ENCODE measurements around the gene CWC15. TPM values are rescaled to one million over a fixed set of nuclear protein-coding genes. Genes with fewer than 3 reads are reported as not detected.

CWC15 gene
- total and polyA plus RNA-seq, 10 of the 15 experiments (the other 5 are each of a cell fraction or from before 2014, with no cell fraction given) = 43.3 to 142 (median 75.1) TPM

DNA sequence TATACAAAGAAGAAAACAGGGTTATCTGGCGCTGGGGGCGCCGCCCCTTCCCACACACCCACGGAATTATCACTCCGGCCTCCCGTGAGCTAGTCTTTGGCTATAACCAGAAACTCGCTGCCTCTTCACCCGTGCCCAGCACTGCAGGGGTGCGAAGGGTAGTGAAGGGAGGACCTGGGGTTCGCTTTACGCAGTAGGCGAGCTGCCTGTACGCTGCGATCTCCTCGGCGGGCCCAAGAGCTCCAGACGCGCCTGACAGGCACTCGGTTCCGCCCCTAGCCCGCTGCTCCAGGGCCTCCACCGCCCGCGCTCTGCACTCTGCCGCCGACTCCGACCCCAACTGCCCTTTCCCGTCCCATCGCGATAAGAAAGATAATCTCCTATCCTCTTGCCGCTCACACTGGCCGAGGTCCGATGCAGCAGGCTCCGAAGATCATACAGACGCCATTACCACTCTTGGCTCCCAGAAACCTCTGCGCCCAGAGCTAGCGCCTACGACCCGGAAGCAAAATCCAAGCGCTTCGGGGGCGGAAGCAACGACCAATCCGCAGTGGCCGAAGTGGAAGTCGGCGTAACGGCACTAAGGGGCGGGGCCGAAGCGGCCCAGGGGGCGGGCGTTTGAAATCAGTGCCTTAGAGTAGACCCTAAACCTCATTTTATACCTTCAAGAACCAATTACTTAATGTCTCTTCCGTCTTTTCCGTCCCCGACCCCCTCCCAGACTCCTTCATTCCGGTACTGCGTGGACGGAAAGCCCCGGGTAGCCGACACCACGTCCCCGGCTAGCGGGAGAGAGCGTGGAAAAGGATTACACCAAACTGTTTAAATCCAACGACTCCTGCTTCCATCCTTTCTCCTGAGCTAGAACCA, at the start of gene CWC15, which contains the start of gene KDM4D (continued):
- TF ChIP-seq MEF2B (IDR thresholded peaks at IDR 0.05; ENCODE audit: partially characterized antibody, poor library complexity, severe bottlenecking) = no peak
- TF ChIP-seq, protein P1, sequence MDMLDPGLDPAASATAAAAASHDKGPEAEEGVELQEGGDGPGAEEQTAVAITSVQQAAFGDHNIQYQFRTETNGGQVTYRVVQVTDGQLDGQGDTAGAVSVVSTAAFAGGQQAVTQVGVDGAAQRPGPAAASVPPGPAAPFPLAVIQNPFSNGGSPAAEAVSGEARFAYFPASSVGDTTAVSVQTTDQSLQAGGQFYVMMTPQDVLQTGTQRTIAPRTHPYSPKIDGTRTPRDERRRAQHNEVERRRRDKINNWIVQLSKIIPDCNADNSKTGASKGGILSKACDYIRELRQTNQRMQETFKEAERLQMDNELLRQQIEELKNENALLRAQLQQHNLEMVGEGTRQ (IDR thresholded peaks at IDR 0.05; ENCODE audit: borderline replicate concordance, low read depth, low read length) = no peak
- TF ChIP-seq MEF2A (IDR thresholded peaks at IDR 0.05; ENCODE audit: insufficient read depth, low read depth, low read length) = 0 out of 2 replicates have a peak, but pooled peaks have one; percentile 28
- no peak for TF ChIP-seq IKZF2 (IDR thresholded peaks at IDR 0.05)
- TF ChIP-seq ZNF622 (IDR thresholded peaks at IDR 0.05) = no peak
- TF ChIP-seq, protein P2, sequence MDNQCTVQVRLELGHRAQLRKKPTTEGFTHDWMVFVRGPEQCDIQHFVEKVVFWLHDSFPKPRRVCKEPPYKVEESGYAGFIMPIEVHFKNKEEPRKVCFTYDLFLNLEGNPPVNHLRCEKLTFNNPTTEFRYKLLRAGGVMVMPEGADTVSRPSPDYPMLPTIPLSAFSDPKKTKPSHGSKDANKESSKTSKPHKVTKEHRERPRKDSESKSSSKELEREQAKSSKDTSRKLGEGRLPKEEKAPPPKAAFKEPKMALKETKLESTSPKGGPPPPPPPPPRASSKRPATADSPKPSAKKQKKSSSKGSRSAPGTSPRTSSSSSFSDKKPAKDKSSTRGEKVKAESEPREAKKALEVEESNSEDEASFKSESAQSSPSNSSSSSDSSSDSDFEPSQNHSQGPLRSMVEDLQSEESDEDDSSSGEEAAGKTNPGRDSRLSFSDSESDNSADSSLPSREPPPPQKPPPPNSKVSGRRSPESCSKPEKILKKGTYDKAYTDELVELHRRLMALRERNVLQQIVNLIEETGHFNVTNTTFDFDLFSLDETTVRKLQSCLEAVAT (IDR thresholded peaks at IDR 0.05) = peak; percentile 35; the same call in 1 of the 2 replicates
- TF ChIP-seq YY1 (IDR thresholded peaks at IDR 0.05; ENCODE audit: low read depth, low read length) = peak; percentile 98
- TF ChIP-seq MYB (IDR thresholded peaks at IDR 0.05; ENCODE audit: borderline replicate concordance, low read depth, low read length) = peak; percentile 52; the same call in 1 of the 2 replicates
- TF ChIP-seq DPF2 (IDR thresholded peaks at IDR 0.05) = no peak
- peak; percentile 33; the same call in 1 of the 2 replicates for TF ChIP-seq RFX5 (IDR thresholded peaks at IDR 0.05; ENCODE audit: low read depth, low read length)
- TF ChIP-seq POLR2AphosphoS5 (IDR thresholded peaks at IDR 0.05; ENCODE audit: low read length) = peak; percentile 97
- TF ChIP-seq, protein P3, sequence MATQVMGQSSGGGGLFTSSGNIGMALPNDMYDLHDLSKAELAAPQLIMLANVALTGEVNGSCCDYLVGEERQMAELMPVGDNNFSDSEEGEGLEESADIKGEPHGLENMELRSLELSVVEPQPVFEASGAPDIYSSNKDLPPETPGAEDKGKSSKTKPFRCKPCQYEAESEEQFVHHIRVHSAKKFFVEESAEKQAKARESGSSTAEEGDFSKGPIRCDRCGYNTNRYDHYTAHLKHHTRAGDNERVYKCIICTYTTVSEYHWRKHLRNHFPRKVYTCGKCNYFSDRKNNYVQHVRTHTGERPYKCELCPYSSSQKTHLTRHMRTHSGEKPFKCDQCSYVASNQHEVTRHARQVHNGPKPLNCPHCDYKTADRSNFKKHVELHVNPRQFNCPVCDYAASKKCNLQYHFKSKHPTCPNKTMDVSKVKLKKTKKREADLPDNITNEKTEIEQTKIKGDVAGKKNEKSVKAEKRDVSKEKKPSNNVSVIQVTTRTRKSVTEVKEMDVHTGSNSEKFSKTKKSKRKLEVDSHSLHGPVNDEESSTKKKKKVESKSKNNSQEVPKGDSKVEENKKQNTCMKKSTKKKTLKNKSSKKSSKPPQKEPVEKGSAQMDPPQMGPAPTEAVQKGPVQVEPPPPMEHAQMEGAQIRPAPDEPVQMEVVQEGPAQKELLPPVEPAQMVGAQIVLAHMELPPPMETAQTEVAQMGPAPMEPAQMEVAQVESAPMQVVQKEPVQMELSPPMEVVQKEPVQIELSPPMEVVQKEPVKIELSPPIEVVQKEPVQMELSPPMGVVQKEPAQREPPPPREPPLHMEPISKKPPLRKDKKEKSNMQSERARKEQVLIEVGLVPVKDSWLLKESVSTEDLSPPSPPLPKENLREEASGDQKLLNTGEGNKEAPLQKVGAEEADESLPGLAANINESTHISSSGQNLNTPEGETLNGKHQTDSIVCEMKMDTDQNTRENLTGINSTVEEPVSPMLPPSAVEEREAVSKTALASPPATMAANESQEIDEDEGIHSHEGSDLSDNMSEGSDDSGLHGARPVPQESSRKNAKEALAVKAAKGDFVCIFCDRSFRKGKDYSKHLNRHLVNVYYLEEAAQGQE (IDR thresholded peaks at IDR 0.05; ENCODE audit: low read depth, low read length) = no peak
- TF ChIP-seq ZZZ3 (IDR thresholded peaks at IDR 0.05; ENCODE audit: control insufficient read depth, insufficient read length, low read depth) = no peak
- TF ChIP-seq, protein P4, sequence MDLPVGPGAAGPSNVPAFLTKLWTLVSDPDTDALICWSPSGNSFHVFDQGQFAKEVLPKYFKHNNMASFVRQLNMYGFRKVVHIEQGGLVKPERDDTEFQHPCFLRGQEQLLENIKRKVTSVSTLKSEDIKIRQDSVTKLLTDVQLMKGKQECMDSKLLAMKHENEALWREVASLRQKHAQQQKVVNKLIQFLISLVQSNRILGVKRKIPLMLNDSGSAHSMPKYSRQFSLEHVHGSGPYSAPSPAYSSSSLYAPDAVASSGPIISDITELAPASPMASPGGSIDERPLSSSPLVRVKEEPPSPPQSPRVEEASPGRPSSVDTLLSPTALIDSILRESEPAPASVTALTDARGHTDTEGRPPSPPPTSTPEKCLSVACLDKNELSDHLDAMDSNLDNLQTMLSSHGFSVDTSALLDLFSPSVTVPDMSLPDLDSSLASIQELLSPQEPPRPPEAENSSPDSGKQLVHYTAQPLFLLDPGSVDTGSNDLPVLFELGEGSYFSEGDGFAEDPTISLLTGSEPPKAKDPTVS (IDR thresholded peaks at IDR 0.05; ENCODE audit: low read depth, low read length) = no peak
- no peak for TF ChIP-seq MTA3 (IDR thresholded peaks at IDR 0.05; ENCODE audit: borderline replicate concordance, low read length)
- no peak for TF ChIP-seq RBBP5 (conservative IDR thresholded peaks at IDR 0.05)
- TF ChIP-seq RB1 (IDR thresholded peaks at IDR 0.05; ENCODE audit: borderline replicate concordance) = no peak
- TF ChIP-seq MTA2 (IDR thresholded peaks at IDR 0.05; ENCODE audit: low read depth) = peak; percentile 82
- peak; percentile 31; the same call in 1 of the 2 replicates for TF ChIP-seq SMARCA5 (IDR thresholded peaks at IDR 0.05)
- peak; percentile 47; the same call in 1 of the 2 replicates for TF ChIP-seq ATF7 (IDR thresholded peaks at IDR 0.05; ENCODE audit: low read depth)
- TF ChIP-seq FOS (IDR thresholded peaks at IDR 0.05; ENCODE audit: borderline replicate concordance, extremely low read depth, insufficient read length) = no peak
- peak; percentile 78 for TF ChIP-seq POLR2AphosphoS2 (IDR thresholded peaks at IDR 0.05; ENCODE audit: low read depth, low read length)
- peak; percentile 61 for TF ChIP-seq IKZF1 (conservative IDR thresholded peaks at IDR 0.05)
- no peak for TF ChIP-seq KAT2A (conservative IDR thresholded peaks at IDR 0.05; ENCODE audit: control insufficient read depth, low read depth, low read length)
